Muscle layer of duodenum (tissue), 2 donors: ENCODE results near the gene CREB3L1.
"Not testable (repeated sequence)": the region's sequence is repeated elsewhere in the genome, so short reads cannot be mapped to it uniquely, and the experiment has no call there.

Experiments used
- H3K27ac ChIP-seq: one replicate; pipeline ENCODE4 v1.7.0; 2013; ENCODE audit warnings: mild to moderate bottlenecking, low read length
- H3K27me3 ChIP-seq: one replicate; pipeline ENCODE4 v1.7.0; 2013; ENCODE audit warnings: low read depth, mild to moderate bottlenecking, control low read depth, low read length
- H3K36me3 ChIP-seq, 2 donors: one replicate each; pipeline ENCODE4 v1.7.0; 2013; ENCODE audit warnings: low read length in 2 of 2, control low read depth in 1 of 2, mild to moderate bottlenecking in 1 of 2; ENCODE audit not compliant: insufficient read depth in 2 of 2, control insufficient read depth in 1 of 2
- H3K4me1 ChIP-seq, 2 donors: one replicate each; pipeline ENCODE4 v1.7.0; 2013; ENCODE audit warnings: low read length in 2 of 2, mild to moderate bottlenecking in 2 of 2, control low read depth in 1 of 2, moderate library complexity in 1 of 2; ENCODE audit not compliant: insufficient read depth in 2 of 2, control insufficient read depth in 1 of 2
- H3K4me3 ChIP-seq, 2 donors: one replicate each; pipeline ENCODE4 v1.7.0; 2013; ENCODE audit warnings: low read length in 2 of 2, low read depth in 1 of 2, mild to moderate bottlenecking in 1 of 2
- H3K9me3 ChIP-seq, 2 donors: one replicate each; pipeline ENCODE4 v1.7.0; 2013; ENCODE audit warnings: low read length in 2 of 2, control low read depth in 1 of 2, mild to moderate bottlenecking in 1 of 2; ENCODE audit not compliant: control insufficient read depth in 1 of 2
- donor health status: healthy.

The CREB3L1 gene

DNA sequence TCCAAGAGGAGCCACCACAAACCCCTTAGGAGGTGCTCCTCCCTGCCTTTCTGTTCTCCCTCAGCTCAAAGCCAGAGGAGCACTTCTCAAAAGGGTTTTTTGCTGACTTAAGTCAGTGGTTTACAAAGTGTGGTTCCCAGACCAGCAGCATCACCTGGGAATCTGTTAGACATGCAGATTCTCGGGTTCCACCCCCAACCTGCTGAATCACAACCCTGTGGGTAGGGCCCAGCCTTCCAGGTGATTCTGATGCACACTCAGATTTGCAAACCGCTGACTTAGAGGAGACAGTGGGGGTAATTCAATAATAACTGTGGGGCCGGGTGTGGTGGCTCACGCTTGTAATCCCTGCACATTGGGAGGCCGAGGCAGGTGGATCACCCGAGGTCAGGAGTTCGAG, 22.8 kb downstream of the CREB3L1 start:
- H3K4me3 ChIP-seq = no peak overlapping the region
- no peak overlapping the region for H3K27ac ChIP-seq
- H3K36me3 ChIP-seq = no peaks in the 10 kb centered on the region
- H3K4me1 ChIP-seq = peaks cover 0 to 15% of the 10 kb centered on the region in 2 donors
- H3K27me3 ChIP-seq = no peaks in the 10 kb centered on the region
- no peaks in the 10 kb centered on the region for H3K9me3 ChIP-seq

DNA sequence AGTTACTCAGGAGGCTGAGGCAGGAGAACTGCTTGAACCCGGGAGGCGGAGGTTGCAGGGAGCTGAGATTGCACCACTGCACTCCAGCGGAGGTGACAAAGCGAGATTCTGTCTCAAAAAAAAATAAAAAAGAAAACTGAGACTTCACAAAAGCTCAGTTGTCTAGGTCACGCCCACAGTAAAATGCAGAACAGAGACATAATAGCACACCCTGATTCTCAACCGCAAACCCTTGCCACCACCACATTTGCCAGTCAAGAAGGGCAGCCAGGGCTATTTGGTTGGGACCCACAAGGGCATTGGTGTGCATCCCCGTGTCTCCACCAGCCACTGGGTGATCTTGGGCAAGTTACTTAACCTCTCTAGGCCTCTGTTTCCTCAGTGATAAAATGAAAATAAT, 25.4 kb downstream of the CREB3L1 start:
- no peaks in the 10 kb centered on the region for H3K36me3 ChIP-seq
- H3K27me3 ChIP-seq = no peaks in the 10 kb centered on the region
- no peak overlapping the region for H3K4me3 ChIP-seq
- H3K9me3 ChIP-seq = no peaks in the 10 kb centered on the region
- H3K27ac ChIP-seq = no peak overlapping the region
- H3K4me1 ChIP-seq = no peaks in the 10 kb centered on the region

DNA sequence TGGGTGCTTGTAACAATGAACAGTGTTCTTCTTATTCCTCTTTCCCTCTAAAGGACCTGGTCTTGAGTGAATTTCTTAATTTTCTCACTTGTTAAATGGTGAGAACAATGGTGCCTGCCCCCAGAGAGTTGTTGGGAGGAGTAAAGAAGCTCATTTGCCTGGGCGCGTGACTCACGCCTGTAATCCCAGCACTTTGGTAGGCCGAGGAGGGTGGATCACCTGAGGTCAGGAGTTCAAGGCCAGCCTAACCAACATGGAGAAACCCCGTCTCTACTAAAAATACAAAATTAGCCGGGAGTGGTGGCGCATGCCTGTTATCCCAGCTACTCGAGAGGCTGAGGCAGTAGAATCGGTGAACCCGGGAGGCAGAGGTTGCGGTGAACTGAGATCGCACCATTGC, 26.6 kb downstream of the CREB3L1 start:
- not testable (repeated sequence) for H3K4me3 ChIP-seq, H3K27ac ChIP-seq, H3K27me3 ChIP-seq, H3K9me3 ChIP-seq, H3K36me3 ChIP-seq, H3K4me1 ChIP-seq

DNA sequence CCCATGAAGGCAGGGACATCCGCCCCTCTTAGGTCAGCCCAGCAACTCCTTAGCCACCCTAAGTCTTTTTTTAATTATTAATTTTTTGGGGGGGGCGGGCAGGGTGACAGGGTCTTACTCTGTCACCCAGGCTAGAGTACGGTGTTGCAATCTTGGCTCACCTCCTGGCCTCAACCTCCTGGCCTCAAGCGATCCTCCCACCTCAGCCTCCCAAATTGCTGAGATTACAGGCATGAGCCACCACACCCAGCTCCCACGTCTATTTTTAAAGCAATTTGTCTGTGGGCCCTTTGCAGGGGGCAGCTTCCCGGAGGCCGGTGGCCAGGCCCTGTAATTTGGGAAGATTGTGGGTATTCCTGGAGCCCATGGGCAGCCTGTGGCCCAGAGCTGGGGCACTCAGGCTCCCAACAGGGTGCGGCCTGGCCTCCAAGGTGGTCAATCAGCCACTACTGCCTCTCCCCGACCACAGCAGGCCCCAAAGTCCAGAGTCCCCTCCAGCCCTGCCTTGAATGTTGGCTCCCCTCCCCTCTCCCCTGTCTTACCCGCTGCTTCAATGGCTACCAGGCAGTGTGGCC, 27.2 kb downstream of the CREB3L1 start:
- Histone ChIP-seq H3K36me3 (no peaks in the 10 kb centered on the region), H3K4me3 (no peak overlapping the region), H3K9me3 (no peaks in the 10 kb centered on the region), H3K4me1 (peaks cover 0 to 5% of the 10 kb centered on the region in 2 donors), H3K27ac (no peak overlapping the region), H3K27me3 (no peaks in the 10 kb centered on the region)

DNA sequence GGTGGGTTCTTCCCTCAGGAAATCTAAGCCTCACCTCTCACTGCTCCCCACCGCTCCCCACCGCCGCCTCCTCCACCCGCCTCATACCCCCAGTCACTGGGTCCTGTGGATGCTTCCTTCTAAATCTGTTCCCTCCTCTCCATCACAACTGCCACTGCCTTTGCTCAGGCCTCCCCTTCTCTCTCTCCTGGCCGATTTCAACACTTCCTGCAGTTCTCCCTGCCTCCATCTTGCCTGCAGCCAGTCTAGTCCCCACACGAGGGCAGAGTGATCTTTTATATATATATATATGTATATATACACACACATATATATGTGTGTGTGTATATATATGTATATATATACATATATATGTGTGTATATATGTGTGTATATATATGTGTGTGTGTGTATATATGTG, 27.8 kb downstream of the CREB3L1 start:
- H3K9me3 ChIP-seq = no peaks in the 10 kb centered on the region
- peaks cover 0 to 5% of the 10 kb centered on the region in 2 donors for H3K4me1 ChIP-seq
- no peaks in the 10 kb centered on the region for H3K36me3 ChIP-seq
- H3K27me3 ChIP-seq = no peaks in the 10 kb centered on the region
- no peak overlapping the region for H3K27ac ChIP-seq
- no peak overlapping the region for H3K4me3 ChIP-seq

DNA sequence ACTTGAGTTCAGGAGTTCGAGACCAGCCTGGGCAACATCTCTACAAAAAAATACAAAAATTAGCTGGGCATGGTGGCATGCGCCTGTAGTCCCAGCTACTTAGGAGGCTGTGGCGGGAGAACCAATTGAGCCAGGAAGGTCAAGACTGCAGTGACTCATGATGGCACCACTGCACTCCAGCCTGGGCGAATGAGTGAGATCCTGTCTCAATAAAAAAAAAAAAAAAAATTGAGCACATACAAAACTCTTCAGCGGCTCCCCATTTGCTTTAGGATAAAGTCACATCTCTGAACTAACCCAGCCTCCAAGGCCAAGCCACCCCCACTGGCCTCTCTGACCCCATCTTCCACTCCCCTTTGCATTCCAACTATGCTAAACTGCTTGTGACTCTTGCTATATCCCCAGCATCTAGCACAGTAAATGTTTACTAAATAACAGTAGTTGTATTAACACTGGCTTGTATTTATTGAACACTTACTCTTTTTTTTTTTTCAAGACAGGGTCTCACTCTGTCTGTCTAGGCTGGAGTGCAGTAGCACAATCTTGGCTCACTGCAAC, 28.9 kb downstream of the CREB3L1 start:
- no peak overlapping the region for H3K27ac ChIP-seq
- no peak overlapping the region for H3K4me3 ChIP-seq
- H3K4me1 ChIP-seq = peaks cover 0 to 5% of the 10 kb centered on the region in 2 donors
- no peaks in the 10 kb centered on the region for H3K36me3 ChIP-seq
- no peaks in the 10 kb centered on the region for H3K9me3 ChIP-seq
- no peaks in the 10 kb centered on the region for H3K27me3 ChIP-seq

DNA sequence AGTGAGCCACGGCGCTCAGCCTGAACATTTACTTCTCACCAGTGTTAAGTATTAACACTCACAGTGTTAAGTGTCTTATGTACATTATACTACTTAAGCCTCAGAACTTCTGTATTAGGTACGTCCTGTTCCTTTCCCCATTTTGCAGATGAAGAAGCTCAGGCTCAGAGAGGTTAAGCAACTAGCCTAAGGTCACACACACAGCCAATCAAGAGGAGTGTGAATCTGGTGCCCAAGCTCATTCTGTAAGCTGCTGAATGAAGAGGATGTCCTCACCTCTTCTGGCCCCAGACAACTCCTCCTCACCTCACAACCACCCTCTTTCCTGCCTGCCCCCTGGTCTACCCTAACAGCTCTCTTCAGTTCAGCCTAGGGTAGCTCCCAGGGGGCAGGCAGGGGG, 29.9 kb downstream of the CREB3L1 start:
- Histone ChIP-seq H3K4me3 (no peak overlapping the region), H3K27me3 (no peaks in the 10 kb centered on the region), H3K4me1 (peaks cover 0 to 5% of the 10 kb centered on the region in 2 donors), H3K27ac (no peak overlapping the region), H3K9me3 (no peaks in the 10 kb centered on the region), H3K36me3 (peaks cover 0 to 6% of the 10 kb centered on the region in 2 donors)

DNA sequence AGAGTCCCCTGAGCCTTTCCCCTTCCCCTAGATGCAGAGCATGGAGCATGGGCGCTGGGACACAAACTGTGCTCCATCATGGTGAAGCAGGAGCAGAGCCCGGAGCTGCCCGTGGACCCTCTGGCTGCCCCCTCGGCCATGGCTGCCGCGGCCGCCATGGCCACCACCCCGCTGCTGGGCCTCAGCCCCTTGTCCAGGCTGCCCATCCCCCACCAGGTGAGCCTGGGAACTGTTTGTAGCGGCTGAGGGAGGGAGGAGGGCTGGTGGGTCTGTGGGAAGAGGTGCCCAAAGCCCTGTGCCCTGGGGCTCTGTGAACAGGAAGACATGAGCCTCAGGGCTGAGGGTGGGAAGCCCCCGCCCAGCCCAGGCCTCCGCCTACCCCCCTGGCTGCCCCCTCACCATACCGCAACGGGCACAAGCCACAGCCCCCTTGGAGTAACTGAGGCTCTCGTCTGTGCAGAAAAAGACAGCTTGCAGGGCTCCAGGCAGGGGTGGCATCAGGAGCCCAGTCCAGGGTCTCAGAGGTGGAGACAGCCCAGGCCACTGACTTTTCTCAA, 30.4 kb downstream of the CREB3L1 start:
- no peak overlapping the region for H3K4me3 ChIP-seq
- peaks cover 0 to 5% of the 10 kb centered on the region in 2 donors for H3K4me1 ChIP-seq
- H3K27ac ChIP-seq = no peak overlapping the region
- H3K27me3 ChIP-seq = no peaks in the 10 kb centered on the region
- H3K9me3 ChIP-seq = no peaks in the 10 kb centered on the region
- peaks cover 0 to 6% of the 10 kb centered on the region in 2 donors for H3K36me3 ChIP-seq

DNA sequence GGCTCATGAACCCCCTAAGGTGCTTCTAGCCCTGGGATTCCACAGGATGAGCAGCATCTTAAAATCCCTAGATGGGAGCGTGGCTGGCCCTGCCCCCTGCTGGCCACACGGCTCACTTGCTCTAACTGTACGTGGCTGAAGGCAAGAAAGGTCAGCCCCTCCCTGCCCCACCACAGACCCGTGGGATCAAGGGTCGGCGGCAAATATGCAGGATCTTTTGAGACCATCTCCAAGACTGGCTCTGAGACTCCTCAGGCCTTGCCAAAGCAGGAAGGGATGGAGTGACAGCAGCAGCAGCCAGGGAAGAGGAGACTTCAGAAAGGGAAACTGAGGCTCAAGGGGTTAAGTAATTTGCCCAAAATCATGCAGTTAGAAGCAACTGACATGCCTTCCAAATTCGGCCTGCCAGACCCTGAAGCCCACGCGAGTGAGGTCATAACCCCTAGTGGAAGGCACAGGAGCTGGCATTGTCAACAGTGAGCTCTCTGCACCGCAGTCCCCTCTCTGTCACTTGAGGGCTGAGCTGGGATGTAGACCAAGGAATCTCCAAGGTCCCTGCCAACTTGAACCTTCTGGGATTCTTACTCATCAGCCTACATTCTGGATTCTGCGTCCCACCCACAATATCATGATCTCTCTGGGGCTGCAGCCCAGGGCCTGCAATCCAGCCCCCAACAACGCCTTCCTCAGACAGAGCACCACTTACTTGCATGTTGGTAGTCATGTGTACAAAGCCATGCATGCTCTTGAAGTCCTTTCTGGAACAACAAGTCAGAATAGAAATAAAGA, 31.4 kb downstream of the CREB3L1 start:
- Histone ChIP-seq H3K27me3 (no peaks in the 10 kb centered on the region), H3K9me3 (no peaks in the 10 kb centered on the region), H3K4me3 (no peak overlapping the region), H3K4me1 (peaks cover 0 to 5% of the 10 kb centered on the region in 2 donors), H3K27ac (no peak overlapping the region), H3K36me3 (peaks cover 0 to 6% of the 10 kb centered on the region in 2 donors)

DNA sequence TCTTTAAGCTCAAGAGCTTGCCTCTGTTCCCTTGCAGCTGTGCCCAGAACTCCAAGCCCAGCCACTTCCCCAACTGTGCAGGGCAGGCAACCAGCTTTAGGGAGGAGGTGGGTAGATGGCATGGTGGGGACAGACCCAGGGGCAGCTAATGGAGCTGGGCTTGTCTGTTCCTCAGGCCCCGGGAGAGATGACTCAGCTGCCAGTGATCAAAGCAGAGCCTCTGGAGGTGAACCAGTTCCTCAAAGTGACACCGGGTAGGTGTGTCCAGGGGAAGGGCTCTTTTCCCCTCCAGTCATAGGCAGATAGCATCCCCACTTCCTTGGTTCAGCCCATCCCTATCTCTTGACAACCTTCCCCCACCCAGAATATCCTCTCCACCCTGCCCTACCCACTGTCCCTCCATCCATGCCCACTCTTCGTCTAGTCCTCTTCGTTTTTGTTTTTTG, 32.4 kb downstream of the CREB3L1 start:
- Histone ChIP-seq H3K36me3 (peaks cover 0 to 6% of the 10 kb centered on the region in 2 donors), H3K27ac (no peak overlapping the region), H3K4me3 (no peak overlapping the region), H3K9me3 (no peaks in the 10 kb centered on the region), H3K27me3 (no peaks in the 10 kb centered on the region), H3K4me1 (peaks cover 0 to 5% of the 10 kb centered on the region in 2 donors)

DNA sequence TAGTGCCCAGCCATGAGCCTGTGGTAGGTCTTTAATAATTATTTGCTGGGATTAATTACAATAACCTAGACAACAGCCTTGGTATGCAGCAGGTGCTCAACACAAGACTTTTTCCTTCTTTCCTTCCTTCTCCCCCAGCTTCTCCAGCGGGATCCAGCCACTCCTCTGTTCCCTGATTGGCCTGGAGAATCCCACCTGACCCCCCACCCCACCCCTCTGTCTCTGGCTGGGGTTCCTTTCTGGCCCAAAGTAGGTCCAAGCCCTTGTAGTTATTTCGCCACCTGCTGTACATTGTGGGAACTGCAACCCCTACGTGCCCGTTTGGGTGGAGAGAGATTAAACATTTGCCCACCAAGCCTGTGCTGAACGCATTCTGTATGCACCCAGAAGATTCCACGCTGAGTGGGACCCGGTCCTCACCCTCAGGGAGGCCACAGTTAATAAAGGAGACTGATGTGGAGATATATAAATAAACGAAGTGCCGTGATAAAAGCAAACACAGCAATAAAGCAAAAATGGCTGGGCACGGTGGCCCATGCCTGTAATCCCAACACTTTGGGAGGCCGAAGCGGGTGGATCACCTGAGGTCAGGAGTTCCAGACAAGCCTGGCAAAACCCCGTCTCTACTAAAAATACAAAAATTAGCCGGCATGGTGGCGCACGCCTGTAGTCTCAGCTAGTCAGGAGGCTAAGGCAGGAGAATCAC, 37.7 kb downstream of the CREB3L1 start:
- Histone ChIP-seq H3K27ac (no peak overlapping the region), H3K27me3 (no peaks in the 10 kb centered on the region), H3K36me3 (peaks cover 0 to 6% of the 10 kb centered on the region in 2 donors), H3K4me3 (no peak overlapping the region), H3K4me1 (no peaks in the 10 kb centered on the region), H3K9me3 (no peaks in the 10 kb centered on the region)
